ENCODE data around the gene MCTP2.
"Not testable (repeated sequence)": the region's sequence is repeated elsewhere in the genome, so short reads cannot be mapped to it uniquely, and the experiment has no call there.

The MCTP2 gene

DNA sequence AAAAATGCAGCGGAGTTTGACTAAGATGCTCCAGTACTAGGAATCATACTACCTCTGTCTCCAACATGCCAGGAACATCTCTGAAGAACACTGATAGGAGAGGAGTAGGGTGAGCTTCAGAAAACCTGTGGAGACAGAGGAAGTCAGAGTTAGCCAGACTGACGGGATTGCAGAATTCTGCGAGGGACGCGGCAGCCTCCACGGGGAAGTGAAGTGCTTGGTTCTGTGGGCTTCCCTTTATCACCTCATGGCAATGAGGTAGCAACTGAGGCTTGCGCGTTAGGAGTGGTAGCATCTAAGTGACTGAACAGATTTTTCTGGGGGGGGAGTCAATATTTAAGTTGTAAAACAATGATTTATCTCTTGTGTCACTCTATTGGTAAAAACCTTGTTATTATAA lies 226.3 kb downstream of the MCTP2 start:
- no peak for DNase-seq

DNA sequence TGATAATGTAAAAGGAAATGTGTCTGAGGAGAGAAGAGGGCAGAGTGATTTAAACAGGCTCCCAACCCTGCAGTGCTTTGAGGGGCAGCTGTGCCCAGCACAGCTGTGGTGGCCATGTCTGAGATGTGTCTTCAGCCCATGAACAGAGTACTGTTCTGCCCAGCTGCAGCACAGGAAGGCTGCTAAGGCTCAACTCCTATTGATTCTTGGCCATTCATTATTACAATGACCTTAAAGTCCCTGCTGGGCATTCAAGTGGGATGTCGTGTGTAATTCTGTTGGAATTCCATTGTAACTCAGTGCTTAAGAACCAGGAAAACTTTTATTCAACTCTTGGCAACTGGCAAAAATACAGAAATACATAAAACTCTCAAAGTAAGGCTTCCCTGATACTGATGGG lies 229.3 kb downstream of the MCTP2 start:
- DNase-seq = no peak

DNA sequence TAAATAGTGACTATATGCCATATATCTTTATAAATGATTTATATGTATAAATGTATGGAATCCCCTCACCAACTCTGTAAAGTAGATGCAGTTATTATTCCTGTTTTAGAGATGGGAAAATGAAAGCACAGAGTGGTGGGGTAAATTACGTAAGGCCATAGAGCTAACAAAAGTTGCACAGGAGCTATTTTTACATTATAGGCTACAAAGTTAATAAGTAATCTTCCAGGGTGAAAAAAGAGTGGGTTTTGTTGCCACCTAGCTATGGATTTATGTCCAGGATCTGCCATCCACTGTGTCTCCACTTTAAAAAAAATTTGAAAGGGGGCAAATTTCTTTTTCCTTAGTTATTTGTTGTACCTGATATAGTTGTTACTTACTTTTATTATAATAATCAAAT lies 235.7 kb downstream of the MCTP2 start:
- DNase-seq = no peak

DNA sequence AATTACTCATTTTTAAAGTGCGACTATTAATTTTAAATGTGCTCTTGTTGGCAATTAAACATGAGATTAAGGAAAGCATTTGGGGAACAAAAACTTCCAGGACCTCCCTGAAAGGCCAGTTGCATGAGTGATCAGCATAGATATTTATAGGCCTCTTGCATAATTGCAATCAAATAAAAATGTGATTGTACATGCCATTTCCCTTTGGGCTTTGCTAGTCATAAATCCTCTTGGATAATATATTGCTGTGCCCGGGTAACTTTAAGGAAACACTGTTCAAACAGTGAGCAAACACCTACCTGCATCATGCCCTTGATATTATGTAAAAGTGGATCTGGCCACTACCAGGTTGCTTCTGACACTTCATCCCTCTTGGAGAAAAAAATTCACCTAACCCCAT lies 239.1 kb downstream of the MCTP2 start:
- no peak for DNase-seq

DNA sequence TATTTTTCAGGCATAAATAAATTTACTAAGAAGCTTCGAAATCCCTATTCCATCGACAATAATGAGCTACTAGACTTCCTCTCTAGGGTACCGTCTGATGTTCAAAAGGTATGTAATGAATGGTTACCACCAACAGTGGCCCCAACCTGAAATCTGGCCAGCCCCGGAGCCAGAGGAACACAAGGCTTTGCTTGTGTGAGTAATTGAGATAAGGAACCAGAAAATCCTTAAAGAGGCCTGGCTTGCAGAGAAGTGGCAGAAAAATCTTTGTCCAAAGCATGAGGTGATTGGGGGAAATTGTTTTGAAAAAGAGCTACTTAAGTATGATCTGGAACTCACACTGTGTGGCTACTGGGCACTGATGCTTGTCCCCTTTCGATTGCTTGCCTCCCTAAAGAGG lies 245.3 kb downstream of the MCTP2 start:
- DNase-seq = no peak

DNA sequence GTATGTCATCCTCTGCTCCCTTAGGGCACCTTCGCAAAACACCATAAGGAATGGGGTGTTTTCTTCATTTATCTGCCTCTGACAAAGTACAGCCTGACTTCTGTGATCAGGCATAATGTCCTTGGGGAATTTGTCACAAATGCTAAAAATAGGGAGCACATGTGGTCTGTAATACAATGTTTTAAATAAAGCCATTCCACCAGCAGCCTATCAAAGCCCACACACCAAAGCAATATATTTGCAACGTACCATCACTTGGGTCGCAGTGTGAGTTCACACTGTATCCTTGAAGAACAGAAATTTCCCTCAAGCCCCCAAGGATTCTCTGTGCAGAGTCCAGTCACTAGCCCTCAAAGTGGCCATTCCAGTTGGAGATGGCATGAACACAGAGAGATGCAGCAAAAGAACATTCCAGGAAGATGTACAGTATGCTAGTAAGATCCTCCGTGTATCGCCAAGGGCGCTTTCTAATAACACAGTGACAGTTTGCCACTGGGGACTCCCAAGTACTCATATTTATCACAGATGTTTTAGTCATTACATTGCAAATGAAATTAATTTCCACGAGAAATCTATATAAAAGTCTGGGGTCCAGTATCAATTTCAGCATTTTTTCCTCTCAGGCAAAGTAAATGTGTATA lies 246.7 kb downstream of the MCTP2 start:
- DNase-seq = no peak

DNA sequence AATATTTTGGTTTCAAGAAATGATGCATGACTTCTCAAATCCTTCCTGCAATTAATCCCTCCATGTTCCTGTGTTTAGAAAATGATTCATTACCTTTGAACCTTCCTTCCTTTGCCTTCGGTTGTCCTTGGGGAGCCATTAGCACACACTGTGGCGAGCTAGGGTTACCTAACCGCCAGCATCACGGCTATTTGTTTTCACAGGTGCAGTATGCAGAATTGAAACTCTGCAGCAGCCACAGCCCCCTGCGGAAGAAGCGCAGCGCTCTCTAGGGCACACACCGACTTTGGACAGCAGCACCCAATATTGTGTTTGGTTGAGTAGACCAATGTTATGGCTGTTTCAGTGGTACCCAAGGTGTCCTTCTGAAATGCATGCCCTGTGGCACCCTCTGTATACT lies 247.4 kb downstream of the MCTP2 start:
- DNase-seq = no peak

DNA sequence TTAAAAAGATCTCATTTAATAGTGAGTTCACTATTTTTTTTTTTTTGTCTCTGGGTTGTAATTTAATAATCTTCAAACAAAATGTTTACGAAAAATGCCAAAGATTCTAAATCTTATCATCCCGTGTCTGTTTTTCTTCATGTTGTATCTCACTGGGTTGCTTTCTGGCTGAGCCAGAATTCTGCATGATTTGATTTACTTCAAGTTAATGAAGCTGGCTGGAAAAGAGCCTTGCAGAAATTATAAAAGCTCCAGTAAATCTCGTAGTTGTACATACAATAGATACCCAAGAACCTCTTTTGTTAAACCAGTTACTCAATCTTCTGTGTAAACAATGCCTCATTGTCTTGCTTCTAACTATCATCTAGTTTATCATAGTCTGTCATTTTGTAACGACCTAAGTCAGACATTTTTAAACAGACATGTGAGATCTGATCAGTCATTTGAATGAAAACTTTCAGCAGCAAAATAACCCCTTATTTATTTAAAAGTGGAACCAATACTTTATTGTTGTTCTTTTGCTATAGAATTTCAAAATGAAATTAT lies 249.0 kb downstream of the MCTP2 start:
- DNase-seq = no peak

DNA sequence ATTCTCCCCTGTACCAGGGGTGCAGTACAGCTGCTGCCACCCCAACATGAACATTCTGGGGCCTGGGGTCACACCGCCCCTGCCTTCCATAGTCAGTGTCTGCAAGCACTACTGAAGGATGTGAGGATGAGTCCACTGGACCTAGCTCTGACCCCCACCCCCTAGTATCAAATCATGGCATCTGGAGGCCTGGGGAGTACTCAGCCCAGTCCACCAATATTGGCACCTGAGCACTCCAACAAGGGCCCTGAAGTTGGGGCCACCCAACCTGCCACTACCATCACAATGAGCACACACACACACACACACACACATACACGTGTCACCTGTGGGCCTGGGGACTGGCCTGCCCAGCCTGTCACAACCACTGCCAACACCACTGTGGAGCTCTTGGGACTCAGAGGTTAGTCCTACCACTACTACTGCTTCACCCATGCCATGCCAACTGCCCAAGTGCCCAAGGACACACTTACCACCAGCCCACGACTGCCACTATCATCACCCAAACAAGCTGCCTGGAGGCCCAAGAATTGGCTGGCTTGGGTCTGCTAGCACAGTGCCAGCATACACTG lies 253.9 kb downstream of the MCTP2 start:
- no peak for DNase-seq

DNA sequence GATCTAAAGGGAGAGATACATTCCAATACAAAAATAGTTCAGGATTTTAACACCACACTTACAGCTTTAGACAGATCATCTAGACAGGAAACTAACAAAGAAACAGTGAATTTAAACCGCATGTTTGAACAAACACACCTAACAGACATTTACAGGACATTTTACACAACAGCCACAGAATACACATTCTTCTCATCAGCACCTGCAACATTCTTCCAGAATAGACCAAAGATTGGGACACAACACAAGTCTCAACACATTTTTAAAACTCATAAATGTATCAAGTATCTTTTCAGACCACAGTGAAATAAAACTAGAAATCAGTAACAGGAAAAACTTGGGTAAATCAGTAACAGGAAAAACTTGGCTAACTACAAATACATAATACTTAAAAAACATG lies 256.3 kb downstream of the MCTP2 start:
- DNase-seq = no peak

DNA sequence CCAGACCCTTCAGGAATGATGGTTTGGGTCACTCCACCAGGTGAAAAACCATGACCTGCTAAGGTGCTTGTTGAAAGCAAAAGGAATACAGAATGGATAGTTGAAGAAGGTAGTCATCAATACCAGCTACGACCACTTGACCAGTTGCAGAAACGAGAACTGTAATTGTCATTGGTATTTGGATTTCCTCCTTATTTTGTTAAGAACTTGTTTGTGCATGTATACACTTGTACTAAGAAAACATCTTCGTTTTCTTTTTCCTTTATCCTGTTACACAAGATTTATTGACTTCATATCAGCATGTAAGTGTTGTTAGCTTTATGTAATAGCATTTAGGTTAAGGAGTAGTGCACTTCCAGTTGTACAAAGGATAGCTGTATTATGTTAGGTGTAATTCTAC lies 261.8 kb downstream of the MCTP2 start:
- DNase-seq = no peak

DNA sequence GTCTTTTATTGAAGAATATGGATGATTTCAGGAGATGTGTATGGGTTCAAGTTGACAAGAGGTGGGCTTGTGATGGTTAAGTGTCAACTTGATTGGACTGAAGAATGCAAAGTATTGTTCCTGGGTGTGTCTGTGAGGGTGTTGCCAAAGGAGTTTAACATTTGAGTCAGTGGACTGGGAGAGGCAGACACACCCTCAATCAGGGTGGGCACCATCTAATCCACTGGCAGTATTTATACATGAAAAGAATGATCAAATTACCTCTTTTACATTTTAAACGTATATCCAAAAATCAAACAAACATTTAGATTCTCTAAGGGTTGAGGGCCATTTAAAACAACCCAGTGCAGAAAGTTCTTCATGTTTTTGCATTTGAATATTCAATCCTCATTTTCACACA lies 262.2 kb downstream of the MCTP2 start:
- DNase-seq = not testable (repeated sequence)

DNA sequence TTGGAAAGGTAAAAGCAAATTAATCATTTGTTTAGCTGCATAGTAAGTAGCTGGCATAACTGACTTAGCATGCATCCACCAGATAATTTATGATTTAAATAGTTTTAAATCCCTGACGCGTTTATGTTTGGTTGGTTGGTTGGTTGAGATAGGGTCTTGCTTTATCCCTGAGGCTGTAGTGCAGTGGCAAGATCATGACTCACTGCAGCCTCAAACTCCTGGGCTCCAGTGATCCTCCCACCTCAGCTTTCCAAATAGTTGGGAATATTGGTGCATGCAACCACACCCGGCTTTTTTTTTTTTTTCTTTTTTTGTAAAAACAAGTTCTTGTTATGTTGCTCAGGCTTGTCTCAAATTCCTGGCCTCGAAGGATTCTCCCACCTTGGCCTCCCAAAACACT lies 263.4 kb downstream of the MCTP2 start:
- DNase-seq = no peak

DNA sequence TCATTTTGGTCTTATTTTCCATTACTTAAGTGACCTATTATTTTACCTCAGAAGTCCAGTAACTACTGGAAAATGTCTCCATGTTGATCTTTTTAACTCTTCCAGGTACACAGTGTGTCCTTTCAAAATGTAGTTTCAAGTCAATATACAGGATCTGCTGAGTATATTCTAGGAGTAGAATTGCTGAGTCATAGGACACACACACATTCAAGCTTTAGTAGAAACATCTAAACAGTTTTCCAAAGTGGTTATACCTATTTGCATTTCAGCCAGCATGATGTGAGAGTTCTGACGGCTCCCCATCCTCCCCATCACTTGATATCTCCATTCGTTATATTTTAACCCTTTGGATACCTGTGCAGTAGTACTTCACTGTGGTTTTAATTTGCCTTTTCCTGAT lies 271.9 kb downstream of the MCTP2 start:
- no peak for DNase-seq

DNA sequence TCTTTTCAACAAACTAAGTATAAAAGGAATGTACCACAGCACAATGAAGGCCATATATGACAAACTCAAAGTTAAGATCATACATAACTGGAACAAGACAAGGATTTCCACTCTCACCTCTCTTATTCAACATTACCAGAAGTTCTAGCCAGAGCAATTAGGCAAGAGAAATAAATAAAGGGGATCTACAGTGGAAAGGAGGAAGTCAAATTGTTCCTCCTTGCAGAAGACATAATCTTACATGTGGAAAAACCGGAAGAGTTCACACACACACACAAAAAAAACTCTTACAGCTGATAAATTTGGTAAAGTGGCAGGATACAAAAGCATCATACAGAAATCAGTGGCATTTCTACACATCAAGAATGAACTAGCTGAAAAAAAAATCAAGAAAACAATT lies 277.9 kb downstream of the MCTP2 start:
- no peak for DNase-seq

DNA sequence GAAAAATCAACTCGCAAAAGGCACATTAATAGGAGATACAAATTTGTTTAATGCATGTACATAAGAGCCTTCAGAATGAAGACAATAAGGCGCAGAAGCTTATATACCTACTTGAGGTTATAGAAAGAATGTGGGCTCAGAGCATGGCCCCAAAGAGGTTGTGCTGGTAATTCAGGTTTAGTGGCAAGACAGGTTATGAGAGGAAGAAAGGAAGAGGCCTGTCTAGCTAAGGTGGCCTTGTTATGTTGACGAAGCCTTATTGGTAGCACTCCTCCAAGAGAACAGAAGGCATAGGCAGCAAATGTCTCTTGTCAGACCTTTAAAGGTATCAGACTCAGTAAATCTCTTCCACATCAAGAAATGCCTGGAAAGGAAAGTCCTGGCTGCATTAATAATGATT lies 290.8 kb downstream of the MCTP2 start:
- DNase-seq = no peak

DNA sequence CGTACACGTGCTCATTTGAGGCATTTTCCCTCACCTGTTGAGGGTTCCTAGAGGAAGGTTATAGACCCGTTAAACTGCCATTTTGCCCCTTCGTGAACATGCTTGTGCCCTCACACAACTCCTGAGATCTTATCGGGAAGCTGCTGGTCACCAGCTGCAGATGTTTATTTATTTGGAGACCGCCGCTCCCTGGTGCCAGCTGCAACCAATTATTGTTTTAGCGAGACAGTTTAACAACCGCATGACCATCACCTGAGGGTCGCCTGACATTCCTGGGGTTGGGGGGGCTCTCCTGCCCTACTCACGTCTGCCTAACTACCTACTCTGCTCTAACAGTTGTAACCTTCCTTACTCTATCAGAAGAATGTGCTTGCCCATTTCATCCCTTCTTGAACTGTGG lies 292.5 kb downstream of the MCTP2 start:
- DNase-seq = no peak

DNA sequence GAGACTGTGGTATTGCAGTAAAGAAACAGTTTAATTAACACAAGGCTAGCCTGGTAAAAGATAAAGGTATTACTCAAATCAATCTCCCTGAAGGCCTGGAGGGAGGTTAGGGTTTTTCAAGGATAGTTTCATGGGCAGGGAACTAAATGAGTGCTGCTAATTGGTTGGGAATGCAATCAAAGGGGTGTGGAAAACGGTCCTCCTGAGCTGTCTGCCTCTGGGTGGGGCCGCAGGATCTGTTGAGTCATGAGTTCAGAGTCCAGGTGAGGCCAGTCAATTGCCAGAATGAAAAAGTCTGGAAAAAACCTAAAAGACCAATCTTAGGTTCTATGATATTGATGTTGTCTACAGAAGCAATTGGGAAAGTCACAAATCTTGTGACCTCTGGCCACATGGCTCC lies 293.2 kb downstream of the MCTP2 start:
- no peak for DNase-seq

DNA sequence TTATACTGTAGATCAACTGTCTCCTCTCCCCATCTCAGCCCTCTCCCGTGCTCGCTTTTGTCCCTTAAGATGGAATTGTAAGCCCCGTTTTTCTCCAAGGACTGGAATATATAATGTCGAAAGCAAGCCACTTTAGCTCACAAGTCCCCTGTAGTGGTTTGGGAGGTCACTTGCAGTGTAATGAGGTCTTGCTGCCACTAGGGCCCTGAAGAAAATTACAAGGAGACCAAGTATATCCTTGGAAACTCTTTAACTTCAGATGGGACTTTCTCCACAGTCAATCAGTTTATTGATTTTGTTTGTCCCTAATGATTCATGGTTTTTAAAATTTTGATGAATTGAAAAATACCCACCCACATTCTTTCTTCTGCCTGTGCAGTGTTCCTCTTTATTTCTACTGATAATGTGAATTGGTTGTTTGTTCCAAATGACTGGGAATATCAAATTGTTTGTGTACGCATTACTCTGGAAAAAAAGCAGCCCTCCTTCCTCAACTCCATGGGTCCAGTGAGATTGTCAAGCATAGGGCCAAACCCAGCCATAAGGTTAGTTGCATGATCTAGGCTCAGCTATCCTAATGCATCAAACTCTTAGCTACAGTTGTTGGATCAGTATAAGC lies 294.8 kb downstream of the MCTP2 start:
- DNase-seq = no peak

DNA sequence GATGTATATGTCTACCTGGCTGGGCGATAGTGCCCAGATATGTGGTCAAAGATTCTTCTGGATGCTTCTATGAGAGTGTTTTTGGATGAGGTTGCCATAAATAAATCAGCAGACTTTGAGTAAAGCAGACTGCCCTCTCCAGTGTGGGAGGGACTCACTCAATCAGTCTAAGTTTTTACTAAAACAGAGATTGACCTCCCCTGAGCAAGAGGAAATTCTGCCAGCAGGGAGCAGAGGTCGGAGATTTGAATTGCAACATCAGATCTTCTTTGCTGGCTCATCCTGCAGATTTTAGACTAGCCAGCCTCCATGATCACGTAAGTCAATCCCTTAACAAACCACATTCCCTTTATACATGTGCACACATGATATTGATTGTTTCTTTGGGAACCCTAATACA lies 300.9 kb downstream of the MCTP2 start:
- no peak for DNase-seq
